Choroid plexus epithelial cell (primary cell): ENCODE measurements around the gene PPM1L.
"Not testable (repeated sequence)": the region's sequence is repeated elsewhere in the genome, so short reads cannot be mapped to it uniquely, and the experiment has no call there.

Experiments
- DNase-seq: peaks from one replicate; pipeline ENCODE4 v3.0.0-alpha.2; 2010; ENCODE audit warnings: low read depth
- H3K4me3 ChIP-seq: 2 replicates; pipeline ENCODE4 v1.5.1; 2011; ENCODE audit warnings: low read depth, mild to moderate bottlenecking, control low read depth, low read length, moderate library complexity
- TF ChIP-seq, protein P1 (sequence below): conservative IDR thresholded peaks from 2 replicates; pipeline ENCODE4 v1.5.1; 2011; ENCODE audit warnings: low read depth, mild to moderate bottlenecking, control low read depth, inconsistent platforms, low read length, moderate library complexity

Gene PPM1L

GRCh38 chr3:160998581-160998980 is 242.6 kb downstream of the PPM1L start:
- TF ChIP-seq, protein P1, sequence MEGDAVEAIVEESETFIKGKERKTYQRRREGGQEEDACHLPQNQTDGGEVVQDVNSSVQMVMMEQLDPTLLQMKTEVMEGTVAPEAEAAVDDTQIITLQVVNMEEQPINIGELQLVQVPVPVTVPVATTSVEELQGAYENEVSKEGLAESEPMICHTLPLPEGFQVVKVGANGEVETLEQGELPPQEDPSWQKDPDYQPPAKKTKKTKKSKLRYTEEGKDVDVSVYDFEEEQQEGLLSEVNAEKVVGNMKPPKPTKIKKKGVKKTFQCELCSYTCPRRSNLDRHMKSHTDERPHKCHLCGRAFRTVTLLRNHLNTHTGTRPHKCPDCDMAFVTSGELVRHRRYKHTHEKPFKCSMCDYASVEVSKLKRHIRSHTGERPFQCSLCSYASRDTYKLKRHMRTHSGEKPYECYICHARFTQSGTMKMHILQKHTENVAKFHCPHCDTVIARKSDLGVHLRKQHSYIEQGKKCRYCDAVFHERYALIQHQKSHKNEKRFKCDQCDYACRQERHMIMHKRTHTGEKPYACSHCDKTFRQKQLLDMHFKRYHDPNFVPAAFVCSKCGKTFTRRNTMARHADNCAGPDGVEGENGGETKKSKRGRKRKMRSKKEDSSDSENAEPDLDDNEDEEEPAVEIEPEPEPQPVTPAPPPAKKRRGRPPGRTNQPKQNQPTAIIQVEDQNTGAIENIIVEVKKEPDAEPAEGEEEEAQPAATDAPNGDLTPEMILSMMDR, result no peak
- DNase-seq, result no peak
- no peak overlapping the region for H3K4me3 ChIP-seq

DNA sequence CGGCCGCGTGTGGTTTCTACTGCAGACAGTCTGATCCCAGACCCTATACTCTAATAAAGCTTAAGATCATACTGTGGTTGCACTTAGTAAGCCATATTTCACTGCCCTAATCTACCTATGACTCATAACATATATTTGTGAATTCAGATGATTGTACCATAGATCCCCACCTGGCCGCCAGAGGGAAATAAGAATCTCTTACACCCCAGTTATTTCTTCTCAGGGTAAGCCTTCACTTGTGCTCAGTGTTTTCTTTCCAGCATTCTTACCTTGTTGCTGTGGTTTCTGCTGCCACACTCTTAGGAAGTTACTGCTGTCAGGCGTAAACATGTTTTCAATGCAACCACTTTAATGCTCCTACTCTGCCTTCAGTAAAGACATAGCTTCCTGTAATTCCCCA is 243.2 kb downstream of the PPM1L start:
- H3K4me3 ChIP-seq, result no peak overlapping the region
- no peak for DNase-seq
- TF ChIP-seq, protein P1, result no peak

DNA sequence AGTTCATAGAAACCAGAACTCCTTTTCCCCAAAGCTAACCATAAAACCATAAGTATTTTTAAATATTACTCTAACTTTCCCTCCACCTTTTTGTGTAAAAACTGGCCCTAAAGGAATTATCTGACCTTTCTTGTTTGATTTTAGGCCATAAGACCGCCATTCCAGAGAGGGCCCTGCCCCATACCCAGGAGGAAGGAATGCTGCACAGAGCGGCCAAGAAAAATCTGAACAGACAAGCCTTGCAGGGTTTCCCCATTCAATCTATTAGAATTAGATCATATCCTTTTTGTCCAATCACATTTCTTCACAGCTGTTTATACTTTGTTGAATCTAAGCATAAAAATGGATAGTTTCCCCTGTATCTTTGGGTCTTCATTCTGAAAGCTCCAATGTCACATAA is 252.1 kb downstream of the PPM1L start:
- H3K4me3 ChIP-seq, result no peak overlapping the region
- no peak for DNase-seq
- TF ChIP-seq, protein P1, result no peak

- DNase-seq, H3K4me3 ChIP-seq: not testable (repeated sequence)
Measured at GRCh38 chr3:161010151-161010550, 254.1 kb downstream of the PPM1L start.

DNA sequence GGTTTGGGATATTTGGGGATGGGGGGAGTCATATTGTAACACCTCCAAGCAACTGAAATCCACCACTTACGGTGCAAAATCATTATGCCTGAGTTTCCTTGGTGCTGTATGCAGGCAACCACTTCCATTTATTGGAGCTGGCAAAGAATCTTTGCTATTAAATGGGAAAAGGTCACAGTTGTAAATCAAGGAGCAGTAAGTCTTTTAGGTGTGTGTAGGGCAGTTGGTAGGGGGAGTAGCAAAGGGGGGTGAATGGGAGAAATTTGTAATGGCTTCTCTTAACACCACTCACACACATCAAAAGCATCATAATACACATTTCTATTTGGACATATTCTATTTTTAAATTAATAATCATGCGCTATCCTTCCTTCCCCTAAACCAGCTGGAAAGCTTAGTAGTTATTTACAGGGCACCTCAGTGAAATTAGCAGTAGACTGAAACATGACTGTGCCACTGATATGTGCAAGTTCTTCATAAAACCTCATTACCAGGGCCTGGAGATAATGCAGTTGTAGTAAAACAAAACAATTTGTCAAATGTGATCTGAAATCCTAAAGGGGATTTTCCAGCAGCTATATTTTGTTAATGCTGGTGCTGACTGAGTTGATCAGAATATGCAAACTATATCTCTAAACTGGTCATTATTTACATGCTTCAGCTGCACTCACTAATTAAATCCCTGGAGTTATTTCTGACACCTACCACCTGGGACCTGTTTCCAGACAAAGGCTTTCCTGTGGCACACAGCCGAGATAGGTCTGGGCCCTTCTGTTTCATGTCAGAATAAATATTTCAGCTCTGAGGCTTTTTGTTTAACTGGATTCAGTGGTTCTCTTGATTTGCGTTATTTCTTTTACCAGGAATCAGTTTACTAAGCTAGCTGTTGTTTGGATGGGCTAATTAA is 259.1 kb downstream of the PPM1L start:
- no peak overlapping the region for H3K4me3 ChIP-seq
- TF ChIP-seq, protein P1, result no peak
- DNase-seq, result no peak

DNA sequence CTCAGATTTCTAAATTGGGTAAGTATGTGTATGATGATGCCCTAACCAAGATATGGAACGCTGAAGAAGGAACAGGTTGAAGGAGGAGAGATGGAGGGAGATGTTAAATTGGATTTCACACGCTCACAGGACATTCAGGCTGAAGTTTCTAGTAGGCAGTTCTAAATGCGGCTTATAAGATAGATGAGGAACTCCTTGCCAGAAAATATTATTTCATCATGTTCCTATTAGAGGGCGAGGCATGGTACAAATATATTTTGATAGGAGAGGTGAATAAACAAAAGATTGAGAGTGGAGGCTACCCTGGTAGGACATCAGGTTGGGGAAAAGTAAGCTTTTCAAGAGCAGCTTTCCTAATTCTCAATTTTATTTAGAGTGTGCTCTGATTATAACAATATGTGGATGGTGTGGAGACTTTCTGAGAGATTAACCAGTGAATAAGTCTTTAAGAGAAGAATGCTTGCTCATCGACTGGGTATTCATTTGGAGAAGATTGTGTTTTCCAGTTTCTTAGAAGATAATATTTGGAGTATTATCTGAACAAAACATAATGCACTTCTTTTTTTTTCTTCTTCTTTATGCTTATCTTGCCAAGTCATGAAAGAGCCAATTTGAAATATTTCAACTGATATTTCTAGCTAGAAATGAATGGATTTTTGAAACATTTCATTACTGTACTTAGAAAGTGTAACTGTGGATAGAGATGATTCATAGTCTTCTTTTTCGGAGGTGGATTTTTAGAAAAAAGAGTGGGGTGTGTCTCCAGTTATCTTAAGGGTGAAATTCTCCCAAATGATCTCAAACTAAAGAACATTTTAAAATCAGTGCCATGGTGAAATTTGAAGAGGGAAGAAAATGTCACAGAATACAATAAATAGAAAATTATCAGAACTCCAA is 260.6 kb downstream of the PPM1L start:
- H3K4me3 ChIP-seq, result no peak overlapping the region
- TF ChIP-seq, protein P1, result no peak
- no peak for DNase-seq

DNA sequence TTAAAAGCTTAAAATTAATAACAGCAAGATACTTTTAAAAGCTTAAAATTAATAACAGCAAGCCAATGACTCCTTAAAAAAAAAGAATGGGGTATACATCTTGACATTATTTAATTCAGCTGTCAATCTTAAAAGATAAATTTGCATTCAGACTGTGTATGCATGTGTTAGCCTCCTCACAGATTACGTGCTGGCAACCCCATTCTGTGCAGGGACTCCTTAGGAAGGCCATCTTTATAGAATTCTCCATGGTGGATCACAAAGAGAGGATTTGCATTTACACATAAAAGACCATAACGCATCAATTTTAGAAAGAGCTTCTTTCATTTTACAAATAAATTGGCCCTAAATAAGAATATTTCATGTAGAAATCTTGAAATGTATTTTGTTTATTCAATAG is 261.9 kb downstream of the PPM1L start:
- H3K4me3 ChIP-seq, result no peak overlapping the region
- DNase-seq, result no peak
- TF ChIP-seq, protein P1, result no peak
